Type B pancreatic cell (in vitro differentiated cells): Measurements from ENCODE around the gene SMIM13. TPM values are rescaled to one million over a fixed set of nuclear protein-coding genes. Genes with fewer than 3 reads are reported as not detected.

Experiments used
- DNase-seq: peaks from one replicate; pipeline ENCODE4 v3.0.0; 2021; ENCODE audit warnings: mixed read lengths; ENCODE audit not compliant: unreplicated experiment; ENCODE audit errors: extremely low spot score
- H3K27ac Mint-ChIP-seq: 2 replicates; pipeline ENCODE4 v1.8.0; 2021; ENCODE audit warnings: mild to moderate bottlenecking, mixed read lengths
- H3K27me3 Mint-ChIP-seq: 2 replicates; pipeline ENCODE4 v1.8.0; 2021; ENCODE audit warnings: mixed read lengths
- H3K36me3 Mint-ChIP-seq: 2 replicates; pipeline ENCODE4 v1.8.0; 2021; ENCODE audit warnings: mixed read lengths
- H3K4me1 Mint-ChIP-seq: one replicate; pipeline ENCODE4 v1.8.0; 2021; ENCODE audit warnings: mixed read lengths; ENCODE audit not compliant: unreplicated experiment
- H3K4me3 Mint-ChIP-seq: 2 replicates; pipeline ENCODE4 v1.8.0; 2021; ENCODE audit warnings: mild to moderate bottlenecking, mixed read lengths
- H3K9me3 Mint-ChIP-seq: 2 replicates; pipeline ENCODE4 v1.8.0; 2021; ENCODE audit warnings: mixed read lengths
- total RNA-seq: library from RNA; stranded (reverse); gene quantifications from 2 replicates; pipeline ENCODE4 v1.2.1, GENCODE V29; 2021; ENCODE audit warnings: low replicate concordance
- TF ChIP-seq, protein P1 (sequence below): fragments of 200-600 bp; sonication (generic); conservative IDR thresholded peaks from 2 replicates; pipeline ENCODE4 v1.5.0; 2021; ENCODE audit warnings: antibody characterized with exemption, mild to moderate bottlenecking

SMIM13 gene
- total RNA-seq, 1 donor from 2014 or later, result 13.9 TPM

DNA sequence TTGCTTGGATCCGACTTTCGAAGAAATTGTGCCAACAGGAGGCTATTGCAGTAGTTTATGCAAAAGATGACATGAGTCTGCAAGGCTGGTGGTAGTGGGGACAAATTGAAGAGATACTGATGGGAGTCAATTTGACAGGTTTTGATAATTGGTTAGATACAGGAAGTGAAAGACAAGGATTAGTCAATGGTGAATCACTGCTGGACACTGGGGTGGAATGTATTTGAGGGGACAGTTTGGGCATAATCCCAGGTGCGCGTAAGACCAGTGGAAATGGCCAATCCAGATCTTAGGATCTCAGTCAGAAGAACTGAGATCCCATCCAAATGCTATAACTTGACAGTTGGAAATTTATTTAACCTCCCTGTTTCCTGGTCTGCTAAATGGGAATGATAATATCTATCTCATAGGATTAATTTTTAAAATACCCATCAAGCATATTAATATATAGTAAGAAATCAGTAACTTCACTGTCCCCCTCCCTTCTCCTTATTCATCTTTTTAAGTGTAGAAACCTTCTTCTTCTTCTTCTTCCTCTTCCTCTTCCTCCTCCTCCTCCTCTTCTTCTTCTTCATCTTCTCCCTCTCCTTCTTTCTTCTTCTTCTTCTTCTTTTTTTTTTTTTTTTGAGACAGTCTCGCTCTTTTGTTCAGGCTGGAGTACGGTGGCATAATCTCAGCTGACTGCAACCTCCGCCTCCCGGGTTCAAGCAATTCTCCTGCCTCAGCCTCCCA lies 48.8 kb downstream of the SMIM13 start:
- Mint-ChIP-seq H3K4me1 (peaks cover 6% of the 10 kb centered on the region), H3K27ac (no peak overlapping the region), H3K4me3 (no peak overlapping the region), H3K27me3 (no peaks in the 10 kb centered on the region), H3K9me3 (no peaks in the 10 kb centered on the region), H3K36me3 (no peaks in the 10 kb centered on the region)
- no peak for DNase-seq
- TF ChIP-seq, protein P1, sequence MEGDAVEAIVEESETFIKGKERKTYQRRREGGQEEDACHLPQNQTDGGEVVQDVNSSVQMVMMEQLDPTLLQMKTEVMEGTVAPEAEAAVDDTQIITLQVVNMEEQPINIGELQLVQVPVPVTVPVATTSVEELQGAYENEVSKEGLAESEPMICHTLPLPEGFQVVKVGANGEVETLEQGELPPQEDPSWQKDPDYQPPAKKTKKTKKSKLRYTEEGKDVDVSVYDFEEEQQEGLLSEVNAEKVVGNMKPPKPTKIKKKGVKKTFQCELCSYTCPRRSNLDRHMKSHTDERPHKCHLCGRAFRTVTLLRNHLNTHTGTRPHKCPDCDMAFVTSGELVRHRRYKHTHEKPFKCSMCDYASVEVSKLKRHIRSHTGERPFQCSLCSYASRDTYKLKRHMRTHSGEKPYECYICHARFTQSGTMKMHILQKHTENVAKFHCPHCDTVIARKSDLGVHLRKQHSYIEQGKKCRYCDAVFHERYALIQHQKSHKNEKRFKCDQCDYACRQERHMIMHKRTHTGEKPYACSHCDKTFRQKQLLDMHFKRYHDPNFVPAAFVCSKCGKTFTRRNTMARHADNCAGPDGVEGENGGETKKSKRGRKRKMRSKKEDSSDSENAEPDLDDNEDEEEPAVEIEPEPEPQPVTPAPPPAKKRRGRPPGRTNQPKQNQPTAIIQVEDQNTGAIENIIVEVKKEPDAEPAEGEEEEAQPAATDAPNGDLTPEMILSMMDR, result no peak

GRCh38 chr6:11143394-11144371 lies 50.0 kb downstream of the SMIM13 start:
- H3K27ac Mint-ChIP-seq, result peak overlapping the region; percentile 33
- H3K4me3 Mint-ChIP-seq, result no peak overlapping the region
- TF ChIP-seq, protein P1, result no peak
- H3K9me3 Mint-ChIP-seq, result no peaks in the 10 kb centered on the region
- no peaks in the 10 kb centered on the region for H3K27me3 Mint-ChIP-seq
- H3K36me3 Mint-ChIP-seq, result no peaks in the 10 kb centered on the region
- DNase-seq, result no peak
- peaks cover 6% of the 10 kb centered on the region for H3K4me1 Mint-ChIP-seq

GRCh38 chr6:11144393-11144851 lies 50.8 kb downstream of the SMIM13 start:
- H3K27ac Mint-ChIP-seq, result no peak overlapping the region
- H3K4me3 Mint-ChIP-seq, result no peak overlapping the region
- TF ChIP-seq, protein P1, result peak; percentile 98
- no peaks in the 10 kb centered on the region for H3K36me3 Mint-ChIP-seq
- no peaks in the 10 kb centered on the region for H3K27me3 Mint-ChIP-seq
- H3K9me3 Mint-ChIP-seq, result no peaks in the 10 kb centered on the region
- DNase-seq, result no peak
- H3K4me1 Mint-ChIP-seq, result peaks cover 6% of the 10 kb centered on the region

DNA sequence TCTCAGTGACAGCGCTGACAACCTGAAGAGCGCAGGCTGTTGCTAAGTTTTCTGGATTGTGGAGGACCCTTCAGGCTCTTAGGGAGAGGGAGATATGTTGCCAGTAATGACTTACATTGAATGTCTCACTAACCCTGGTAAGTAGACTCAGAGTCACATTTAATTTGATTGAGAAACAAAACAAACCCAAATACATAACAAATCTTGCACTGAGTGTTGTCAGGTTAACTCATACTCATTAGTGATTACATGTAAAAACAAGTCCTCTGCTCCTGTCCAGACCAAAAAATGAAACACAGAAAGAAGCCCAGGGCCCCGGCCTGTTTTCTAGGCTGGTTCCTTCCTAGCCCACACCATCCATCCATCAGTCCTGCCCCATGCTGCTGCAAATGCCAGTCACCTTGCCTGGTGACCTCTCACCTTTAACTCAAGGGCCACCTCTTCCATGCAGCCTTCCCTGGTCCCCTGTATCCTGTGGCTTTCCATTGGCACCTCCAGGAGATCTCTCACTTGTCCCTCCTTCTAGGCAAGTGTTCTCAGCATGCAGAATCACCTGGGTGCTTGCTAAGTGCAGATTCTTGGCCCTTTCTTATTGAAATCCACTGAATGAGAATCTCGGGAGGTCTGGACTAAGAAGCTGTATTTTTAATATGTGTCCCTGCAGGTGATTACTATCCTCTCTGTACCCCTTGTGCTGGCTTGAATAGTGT lies 52.6 kb downstream of the SMIM13 start:
- no peaks in the 10 kb centered on the region for H3K27me3 Mint-ChIP-seq
- TF ChIP-seq, protein P1, result no peak
- H3K4me1 Mint-ChIP-seq, result peaks cover 6% of the 10 kb centered on the region
- no peak for DNase-seq
- H3K36me3 Mint-ChIP-seq, result peaks cover 4% of the 10 kb centered on the region
- no peak overlapping the region for H3K27ac Mint-ChIP-seq
- no peak overlapping the region for H3K4me3 Mint-ChIP-seq
- H3K9me3 Mint-ChIP-seq, result no peaks in the 10 kb centered on the region

- Mint-ChIP-seq H3K9me3 (peaks cover 7% of the 10 kb centered on the region), H3K4me1 (peaks cover 7% of the 10 kb centered on the region), H3K27me3 (peaks cover 11% of the 10 kb centered on the region), H3K36me3 (peaks cover 4% of the 10 kb centered on the region), H3K4me3 (no peak overlapping the region), H3K27ac (no peak overlapping the region)
- DNase-seq, result no peak
- TF ChIP-seq, protein P1, result no peak
These were observed 55.9 kb downstream of the SMIM13 start for GRCh38 chr6:11149551-11149950.
